GM21576 (cell line): ENCODE results near the gene GBE1.

ENCODE experiments used
- ATAC-seq: cut with Tn5 transposase; IDR thresholded peaks from one replicate; pipeline ENCODE4 v1.9.1; 2021; ENCODE audit warnings: mild to moderate bottlenecking, moderate library complexity; ENCODE audit not compliant: unreplicated experiment

The GBE1 gene

DNA sequence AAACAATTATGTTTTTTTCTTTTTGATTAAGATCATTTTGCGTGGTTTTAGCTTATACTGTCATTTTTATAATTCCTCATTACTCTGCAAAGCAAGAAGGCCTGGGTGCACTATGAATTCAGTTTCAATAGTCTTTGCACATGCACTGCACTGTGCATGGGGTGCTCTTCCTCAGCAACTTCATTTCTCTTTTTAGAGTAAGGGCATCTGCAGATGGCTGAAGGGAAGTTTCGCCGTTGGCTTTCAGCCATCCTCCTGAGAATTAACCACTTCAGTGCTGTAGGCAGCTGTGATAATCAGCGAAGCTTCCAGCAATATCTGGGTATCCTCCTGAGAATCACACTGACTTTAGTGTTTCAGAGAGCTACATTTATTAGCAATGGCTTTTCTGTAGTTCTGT lies 284.8 kb downstream of the GBE1 start:
- no peak for ATAC-seq

GRCh38 chr3:81472600-81473362 lies 288.7 kb downstream of the GBE1 start:
- no peak for ATAC-seq

DNA sequence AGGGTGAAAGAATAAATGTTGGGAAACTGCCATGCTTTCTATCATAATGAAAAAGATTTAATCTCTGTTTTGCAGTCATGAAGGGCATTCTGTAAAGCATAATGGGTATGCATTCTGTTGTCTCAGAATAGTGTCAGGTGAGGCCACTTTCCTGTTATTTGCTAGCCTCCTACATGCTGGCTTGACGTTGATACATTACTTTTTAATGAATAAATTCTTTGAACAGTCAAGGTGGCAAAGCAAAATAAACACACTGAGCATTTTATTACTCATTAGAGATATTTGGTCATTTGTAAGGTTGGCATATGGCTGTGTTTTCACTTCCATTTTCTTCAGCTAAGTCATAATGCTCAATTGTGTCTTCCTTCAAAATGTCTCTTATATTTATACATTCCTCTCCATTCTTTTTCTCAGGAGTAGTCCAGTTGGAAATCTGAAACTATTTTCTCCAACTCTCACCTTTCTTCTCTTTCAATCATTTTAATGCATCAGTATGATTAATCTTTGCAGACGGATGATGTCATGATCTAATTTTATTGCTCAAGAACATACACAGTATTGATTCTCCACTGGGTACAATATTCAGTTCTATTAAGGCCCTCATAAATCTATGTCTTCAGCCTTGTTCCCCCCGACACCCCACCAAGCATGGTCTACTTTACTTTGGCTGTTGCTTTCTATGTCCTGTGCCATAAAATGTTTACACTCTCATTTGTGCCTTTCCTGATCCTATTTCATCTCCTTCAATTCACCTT lies 290.7 kb downstream of the GBE1 start:
- no peak for ATAC-seq

GRCh38 chr3:81468391-81468790 lies 293.1 kb downstream of the GBE1 start:
- no peak for ATAC-seq

DNA sequence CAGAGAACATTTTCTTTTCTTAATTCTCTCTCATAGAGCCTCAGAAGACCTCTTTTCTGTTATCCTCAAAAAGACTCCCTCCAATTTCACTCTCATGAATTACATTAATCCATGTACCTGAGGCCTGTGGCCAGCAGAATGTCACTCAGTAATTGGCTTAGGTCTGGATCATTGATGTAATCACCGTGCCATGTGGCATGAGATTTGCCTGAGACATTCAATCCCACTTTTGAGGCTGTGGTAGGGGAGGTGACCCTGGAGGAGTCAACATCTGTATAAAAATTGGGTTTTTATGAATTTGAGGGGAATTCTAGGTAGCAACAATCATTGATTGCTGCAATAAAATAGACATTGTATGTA lies 295.3 kb downstream of the GBE1 start:
- no peak for ATAC-seq

DNA sequence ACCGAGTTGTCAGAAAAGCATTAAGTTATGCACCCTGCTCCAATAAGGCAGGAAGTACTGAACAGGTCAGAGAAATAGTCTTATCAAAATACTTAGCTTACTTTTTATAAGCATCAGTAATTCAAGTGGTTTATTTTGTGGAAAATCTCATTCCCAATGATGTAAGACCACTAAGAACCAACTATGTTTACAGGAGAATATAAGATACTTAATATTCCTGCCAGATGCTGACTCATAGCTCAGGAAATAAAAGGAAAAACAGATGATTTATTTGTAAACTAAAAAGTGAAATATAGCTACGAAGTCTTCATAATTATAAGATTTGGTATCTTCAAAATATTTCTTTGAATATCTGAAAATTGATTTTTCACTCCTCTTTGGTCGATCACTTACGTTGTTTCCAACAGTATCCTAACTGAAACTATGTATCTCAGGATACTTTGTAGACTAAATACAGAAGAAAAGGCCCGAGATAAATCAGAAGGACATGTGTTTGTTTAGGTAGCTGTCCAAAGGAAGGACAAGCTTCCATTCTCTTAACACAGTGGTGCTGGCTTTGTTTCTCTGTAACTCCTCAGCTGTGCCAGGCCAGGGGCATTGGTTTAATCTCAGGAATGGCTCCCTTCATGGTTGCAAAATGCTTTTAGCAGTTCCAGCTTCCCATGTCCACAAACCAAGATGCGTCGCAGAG lies 295.8 kb downstream of the GBE1 start:
- no peak for ATAC-seq

DNA sequence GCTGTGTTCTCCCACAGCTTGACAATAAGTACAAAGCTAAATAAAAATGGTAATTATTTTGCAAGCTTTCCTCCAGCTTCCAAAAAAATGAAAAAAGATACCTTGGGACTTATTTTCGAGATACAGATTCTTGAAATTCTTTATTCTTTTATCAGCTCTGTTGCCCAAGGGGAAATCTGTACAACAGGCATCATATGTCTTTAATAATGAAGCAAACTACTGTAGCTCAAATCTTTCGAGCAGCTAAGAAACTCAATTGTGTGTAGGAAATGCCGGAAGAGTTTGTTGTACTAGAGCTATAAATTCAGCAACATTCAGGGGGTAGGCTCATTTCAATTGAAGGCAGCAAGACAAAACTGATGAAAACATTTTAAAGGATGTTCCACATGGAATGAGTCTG lies 297.7 kb downstream of the GBE1 start:
- no peak for ATAC-seq

DNA sequence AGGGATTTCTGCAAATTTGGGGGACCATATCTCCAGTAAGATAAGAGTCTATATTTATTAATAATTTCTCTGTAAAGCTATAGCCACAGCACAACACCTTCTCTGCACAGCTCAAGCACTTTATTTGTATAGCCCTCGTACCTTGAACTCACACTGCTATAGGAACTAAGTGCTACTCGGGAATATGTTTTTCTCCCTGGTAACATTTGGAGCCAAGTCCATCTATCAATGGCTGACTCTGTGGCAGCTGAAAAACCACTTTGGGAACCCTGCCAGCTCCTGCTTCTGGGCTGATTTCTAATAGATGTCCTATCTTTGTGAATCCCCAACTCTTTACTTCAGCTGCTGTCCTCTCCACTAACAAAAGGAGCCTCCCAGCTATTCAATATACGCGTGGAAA lies 298.5 kb downstream of the GBE1 start:
- ATAC-seq = no peak

DNA sequence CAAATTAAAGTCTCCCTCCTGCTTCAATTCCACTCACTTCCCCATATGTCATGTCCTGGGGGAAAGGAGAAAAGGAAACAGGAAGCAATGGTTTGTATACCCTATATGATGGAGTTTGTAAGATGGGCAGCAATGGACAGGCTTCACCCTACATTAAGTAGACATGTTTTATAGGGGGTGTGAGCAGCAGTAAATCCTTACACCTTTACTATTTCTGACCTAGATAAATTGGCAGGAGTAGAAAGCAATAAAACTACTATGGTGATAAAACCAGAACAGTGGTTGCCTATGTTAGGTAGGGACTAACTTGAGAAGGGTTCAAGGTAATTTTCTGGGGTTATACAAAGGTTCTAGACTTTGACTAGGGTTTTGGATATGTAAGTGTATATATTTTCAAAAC lies 301.7 kb downstream of the GBE1 start:
- ATAC-seq = no peak

DNA sequence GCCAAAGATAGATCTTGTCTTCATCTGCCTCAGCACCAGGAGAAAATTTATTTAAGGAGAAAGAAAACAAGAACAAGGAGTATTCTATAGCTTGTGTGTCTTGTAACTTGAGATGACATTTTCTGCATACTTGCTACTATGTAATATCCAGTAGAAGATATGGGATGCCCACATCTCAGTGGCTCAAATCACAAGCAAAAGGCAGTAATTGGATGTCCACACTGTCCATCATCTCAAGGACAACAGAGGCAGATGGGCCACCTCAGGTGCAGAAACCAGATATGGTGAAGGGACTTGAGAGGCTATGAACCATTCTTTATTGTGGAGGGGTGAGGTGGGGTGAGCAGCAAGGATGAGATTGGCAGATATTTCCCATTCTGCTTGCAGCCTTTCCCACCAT lies 309.0 kb downstream of the GBE1 start:
- no peak for ATAC-seq

- no peak for ATAC-seq
These were observed 309.8 kb downstream of the GBE1 start for GRCh38 chr3:81451611-81452010.

DNA sequence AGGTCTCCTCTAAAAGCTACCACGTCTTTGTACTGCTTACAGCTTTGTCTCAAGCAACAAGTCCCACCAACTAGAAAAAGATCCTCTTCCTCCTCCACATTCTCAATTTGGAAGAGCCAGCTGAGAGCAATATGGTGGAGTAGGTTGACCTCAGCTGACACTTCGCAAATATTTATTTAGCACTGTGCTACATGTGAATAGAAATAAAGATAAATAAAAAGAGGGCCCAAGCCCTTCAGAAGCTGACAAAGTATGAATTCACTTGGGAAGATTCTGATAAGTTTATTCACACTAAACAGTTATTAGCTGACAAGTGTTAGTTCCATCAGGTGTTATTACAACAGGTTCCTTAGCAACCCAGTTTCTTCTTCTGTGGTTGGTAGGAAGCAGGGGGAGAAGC lies 310.3 kb downstream of the GBE1 start:
- ATAC-seq = no peak

- no peak for ATAC-seq
These were observed 314.6 kb downstream of the GBE1 start for GRCh38 chr3:81446806-81447205.

DNA sequence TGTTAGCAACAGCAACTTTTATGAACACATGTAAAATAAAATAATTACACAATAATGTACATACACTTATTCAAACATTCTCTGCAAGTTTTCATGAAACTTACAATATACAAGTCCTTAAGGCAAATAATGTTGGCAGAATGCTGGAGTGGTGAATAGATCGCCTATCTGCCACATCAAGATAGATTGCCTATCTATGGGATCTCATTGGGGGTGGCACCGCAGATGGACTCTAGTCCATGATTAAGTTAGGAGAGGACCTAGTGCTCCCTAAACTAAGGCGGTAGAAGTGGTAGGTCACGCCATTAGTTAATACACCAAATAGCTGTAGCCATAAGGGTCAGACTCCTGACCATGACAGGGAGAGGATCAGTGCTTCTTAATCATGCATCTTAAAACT lies 315.7 kb downstream of the GBE1 start:
- no peak for ATAC-seq

DNA sequence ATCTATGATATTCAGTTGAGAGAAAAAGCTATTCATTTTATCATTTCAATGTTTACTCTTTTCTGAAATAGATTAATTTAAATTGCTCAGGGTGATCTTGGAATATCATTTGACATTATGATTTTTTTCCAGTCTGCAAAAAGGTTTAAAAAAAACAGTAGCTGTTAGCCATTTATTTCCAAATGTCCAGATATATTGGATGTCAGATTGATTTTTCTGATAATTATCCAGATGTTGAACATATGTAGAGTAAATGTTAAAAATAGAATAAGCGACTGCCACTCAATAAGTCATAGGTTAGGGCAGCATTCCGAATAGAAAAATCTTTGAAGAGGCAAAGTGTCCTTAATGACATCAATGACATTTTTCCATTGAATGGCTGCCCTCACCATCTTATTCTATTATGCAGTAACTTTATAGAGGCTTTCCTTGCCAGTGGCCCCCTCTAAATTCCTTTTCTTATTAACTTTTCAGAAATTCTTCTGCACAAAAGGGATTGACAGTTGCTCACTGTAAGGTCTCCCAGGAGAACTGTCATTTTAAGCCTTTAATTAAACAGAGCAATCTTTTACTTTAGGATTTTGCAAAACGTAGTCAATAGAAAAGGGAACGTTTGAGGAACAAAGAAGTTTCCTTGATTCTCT lies 316.5 kb downstream of the GBE1 start:
- no peak for ATAC-seq

DNA sequence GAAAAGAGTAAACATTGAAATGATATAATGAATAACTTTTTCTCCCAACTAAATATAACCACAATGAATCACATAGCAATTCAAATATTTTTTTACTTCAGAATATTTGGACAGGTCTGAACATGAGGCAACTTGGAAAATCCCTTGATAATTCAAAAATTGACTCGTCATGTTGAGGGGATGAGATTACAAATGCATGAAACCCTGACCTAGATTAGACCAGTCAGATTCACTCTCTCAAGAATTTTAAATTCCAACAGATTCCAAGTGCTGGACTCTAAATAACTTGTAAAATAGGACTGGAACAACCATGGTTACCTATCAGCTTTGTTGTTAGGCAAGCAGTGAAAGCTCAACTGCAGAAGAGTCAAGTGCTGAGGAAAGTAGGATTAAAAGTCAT lies 317.5 kb downstream of the GBE1 start:
- no peak for ATAC-seq

DNA sequence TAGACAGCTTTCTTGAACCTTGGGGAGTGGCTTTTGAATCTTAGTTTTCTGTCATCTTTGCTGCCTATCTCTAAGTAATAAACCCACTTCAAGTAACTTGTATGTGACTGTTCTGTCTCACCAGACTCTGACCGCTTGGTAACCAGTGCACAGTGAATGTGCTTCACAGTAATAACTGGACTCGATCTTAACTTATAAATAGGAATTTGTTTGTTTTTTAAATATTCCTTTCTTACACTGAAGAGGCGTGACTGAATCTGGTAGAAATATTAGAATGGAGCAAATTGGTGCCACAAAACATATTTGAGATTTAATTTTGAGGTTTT lies 318.0 kb downstream of the GBE1 start:
- ATAC-seq = no peak

- no peak for ATAC-seq
These were observed 318.5 kb downstream of the GBE1 start for GRCh38 chr3:81442758-81443456.

- ATAC-seq = no peak
These were observed 320.8 kb downstream of the GBE1 start for GRCh38 chr3:81440661-81441060.
